ENCODE measurements around the gene CCIN.

CCIN gene

DNA sequence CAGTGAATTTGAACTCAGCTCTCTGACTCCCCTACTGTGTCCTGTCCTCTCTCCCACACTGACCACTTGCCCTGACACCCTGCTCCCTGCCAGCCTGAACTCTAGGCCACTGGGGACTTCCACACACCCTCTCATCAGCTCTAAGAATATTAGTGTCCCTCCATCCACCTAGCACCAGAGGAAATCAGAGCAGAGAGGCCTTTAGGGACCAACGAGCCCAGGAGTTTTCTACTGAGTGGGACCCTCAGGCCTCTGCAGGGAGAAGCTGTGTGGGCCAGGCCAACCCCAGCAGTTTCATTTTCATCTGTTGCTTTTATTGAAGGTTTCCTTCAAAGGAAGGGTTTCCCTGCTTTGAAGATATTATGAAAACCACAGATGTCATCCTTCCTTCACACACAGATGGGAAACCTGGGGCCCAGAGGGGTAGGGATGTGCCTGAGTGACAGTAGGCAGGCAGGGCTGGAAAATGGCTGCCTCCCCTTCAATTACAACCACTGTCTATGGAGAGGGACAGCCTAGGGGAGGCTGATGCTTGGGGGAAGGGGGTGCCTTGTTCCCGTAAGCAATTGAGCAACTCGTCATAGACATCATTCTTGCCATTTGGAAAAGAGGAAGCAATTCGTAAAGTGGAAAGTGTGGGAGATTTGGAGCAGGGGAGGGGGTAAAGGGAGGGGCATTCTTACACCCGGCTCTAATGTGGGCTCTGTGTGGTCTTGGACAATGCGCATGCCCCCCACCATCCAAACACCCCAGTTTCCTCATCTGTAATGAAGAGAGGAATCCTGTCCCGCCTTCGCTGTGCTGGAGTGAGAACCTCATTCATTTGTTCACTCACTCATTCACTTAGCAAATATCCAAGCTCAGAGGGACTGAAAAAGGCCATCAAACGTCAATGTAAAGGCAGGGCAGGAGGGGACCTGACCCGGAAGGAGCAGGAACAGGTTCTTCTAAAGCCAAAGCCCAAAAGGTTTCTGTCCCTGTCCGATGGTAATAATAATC lies 28.8 kb upstream of the CCIN start:
- DNase-seq (ENCODE audit: low read depth) = no peak

DNA sequence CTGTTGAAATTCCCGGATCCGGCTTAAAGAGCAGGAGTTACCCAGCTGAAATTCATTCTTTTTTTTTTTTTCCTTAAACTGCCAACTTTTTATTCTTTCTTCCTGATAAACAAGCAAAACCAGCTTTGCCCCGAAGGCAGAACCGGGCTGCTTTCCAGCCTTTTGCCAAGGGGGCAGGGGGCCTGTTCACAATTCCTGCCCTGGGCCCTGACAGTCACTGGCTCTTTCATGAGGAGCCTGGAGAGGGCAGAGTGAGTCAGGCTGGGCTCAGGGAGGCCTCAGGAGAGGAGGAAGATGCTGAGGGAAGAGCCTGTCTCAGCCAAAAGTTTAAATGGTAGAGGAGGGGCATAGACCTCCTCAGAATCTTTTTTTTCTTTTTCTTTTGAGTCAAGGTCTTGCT lies 27.9 kb upstream of the CCIN start:
- DNase-seq (ENCODE audit: low read depth) = no peak

DNA sequence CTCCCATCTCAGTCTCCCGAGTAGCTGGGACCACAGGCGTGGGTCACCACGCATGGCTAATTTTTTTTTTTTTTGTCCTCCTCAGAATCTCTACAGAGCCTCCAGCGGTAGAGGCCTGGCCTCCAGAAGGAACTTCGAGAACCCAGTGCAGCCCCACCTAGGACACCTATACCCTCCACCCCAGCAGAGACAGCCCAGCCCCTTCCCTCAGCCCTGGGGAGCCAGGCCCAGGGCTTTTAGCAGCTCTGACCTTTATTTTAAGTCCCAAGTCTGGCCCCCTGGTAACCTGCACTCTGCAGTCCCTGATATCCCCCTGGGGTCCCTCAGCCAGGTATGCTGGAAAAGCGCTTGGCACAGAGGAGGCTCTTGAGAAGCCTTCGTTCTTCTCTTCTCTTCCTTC lies 27.4 kb upstream of the CCIN start:
- no peak for DNase-seq (ENCODE audit: low read depth)

DNA sequence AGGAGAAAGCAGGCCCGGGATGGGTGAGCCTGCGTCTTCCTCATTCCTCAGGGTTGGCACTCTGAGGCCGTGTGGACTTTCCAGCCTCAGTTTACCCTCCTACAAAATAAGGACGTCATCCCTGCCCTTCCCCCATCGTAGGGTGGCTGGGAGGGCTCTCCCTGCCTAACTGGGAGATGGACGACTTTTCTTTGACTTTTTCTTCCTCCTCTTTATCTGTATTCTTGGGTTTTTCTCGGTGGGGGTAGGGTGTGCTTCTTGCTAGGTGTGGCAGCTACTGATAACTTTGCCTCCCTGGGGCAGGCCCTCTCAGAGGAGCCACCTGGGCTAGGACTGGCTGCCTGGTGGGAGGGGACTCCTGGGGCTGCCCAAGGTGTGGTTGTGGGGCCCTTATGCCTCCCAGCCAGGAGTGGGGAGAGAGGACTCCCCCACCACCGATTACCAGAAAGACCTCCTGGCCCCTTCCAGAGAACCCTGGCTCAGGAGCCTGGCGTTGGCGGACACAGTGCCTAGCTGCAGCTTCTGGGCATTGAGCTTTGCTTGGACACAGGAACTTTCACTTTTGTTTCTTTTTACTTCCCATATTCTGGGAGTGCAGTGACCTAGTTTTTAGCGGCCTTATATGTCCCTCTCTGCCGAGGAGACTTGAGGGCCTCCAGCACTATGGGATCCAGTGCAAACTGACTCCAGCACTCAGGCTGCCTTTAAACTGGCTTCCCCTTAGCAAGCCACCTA lies 26.5 kb upstream of the CCIN start:
- DNase-seq (ENCODE audit: low read depth) = no peak

DNA sequence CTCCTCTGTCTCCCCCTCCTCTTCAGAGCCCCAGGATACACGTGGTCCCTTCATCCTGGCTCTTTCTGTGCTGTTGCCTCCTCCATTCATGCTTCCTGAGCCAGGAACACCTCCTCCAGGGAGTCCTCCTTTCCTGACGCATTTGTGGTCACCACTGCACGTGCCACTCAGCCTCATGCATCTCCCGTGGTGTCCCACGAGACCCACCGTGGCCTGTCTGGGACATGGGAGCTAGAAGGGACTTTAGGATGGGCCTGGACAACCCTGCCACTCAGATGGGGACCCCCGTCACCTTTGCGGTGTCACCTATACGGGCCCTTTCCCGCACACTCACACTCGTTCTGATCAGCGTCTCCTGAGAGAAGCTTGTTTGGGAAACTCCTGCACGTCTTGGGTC lies 25.9 kb upstream of the CCIN start:
- no peak for DNase-seq (ENCODE audit: low read depth)

DNA sequence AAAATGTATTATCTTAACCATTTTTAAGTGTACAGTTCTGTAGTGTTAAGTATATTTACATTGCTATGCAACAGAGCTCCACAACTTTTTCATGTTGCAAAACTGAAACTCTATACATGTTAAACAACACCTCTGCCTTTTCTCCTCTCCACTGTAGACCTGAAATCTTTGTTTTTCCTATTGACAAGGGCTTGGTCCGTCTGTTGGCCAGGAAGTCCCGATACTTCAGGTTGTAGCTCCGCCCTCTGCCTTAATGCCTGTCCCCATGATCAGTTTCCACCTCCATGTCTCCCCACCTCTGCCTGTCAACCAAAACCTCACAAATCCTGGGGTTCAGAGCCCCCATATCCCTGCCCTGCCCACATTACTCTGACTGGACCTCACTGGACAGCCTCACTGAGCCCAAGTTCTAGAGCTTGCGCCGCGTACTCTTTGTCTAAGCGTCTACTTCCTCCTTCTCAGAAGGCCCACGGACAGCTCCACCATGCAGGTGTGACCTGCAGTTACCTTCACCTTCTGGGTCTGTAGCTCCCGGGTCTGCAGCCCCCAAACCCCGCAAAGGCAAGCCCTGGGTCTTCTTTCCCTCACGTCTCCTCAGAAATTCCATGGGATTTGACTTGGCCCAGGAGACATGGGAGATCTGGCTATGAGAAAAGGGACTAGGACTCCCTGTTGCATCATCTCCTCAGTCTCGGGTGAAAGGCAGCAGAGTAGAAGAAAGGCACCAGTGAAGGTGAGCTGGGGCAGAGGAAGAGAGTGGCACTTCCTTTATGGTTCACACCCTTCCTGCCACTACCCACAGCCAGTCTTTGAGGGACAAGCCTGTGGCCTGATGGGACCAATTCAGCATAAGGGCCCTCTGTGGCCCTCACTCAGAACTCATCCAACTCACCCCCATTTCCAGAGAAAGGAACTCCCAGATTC lies 24.6 kb upstream of the CCIN start:
- no peak for DNase-seq (ENCODE audit: low read depth)

DNA sequence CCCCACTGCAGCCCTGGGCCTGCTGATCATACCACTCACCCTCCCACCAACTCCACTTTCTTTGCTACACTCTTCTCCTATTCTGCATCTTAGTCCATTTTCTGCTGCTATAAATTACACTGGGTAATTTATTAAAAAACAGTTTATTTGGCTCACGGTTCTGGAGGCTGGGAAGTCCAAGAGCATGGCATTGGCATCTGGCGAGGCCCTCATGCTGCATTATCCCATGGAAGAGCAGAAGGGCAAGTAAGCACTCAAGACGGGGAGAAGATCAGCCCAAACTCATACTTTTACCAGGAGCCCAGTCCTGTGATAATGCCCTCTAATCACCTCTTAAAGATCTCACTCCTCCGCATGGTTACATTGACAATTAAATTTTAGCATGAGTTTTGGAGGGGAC lies 23.2 kb upstream of the CCIN start:
- no peak for DNase-seq (ENCODE audit: low read depth)

DNA sequence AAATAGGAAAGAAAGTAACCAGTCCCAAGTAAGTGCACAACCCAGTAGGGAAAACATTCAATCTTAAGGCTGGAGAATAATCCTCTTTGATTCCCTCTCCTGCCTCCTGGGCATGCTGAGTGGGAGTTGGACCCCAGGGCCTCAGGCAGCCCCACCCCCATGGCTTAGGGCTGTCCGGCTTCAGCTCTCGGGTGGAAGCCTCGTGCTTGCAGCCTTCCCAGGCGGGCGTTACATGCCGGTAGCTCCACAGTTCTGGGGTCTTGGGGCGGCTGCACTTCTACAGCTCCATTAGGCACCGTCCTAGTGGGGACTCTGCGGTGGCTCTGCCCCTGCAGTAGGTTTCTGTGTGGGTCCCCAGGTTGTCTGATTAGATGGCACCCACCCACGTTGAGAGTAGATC lies 22.5 kb upstream of the CCIN start:
- DNase-seq (ENCODE audit: low read depth) = no peak

DNA sequence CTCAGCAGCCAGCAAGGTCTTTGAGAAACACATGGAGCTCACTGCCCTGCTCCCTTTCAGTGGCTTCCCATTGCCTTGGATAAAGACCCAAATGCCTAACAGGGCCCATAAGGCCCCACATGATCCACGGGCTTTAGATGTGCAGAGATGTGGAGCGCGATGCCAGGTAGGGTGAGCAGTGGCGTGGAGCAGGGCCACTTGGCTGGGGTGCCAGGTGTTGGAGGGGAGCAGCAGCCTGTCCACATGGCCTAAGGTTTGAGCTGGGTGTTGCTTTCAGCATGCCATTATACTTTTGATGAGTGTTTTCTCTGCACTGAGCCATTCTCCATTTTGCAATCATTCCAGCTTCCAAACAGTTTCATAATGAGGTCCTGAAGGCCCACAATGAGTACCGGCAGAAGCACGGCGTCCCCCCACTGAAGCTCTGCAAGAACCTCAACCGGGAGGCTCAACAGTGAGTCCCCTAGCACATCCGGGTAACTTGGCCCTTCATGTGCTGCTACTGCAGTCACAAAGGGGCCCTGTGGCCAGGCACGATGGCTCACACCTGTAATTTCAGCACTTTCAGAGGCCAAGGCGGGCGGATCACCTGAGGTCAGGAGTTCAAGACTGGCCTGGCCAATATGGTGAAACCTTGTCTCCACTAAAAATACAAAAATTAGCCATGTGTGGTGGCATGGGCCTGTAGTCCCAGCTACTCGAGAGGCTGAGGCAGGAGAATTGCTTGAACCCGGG lies 21.6 kb upstream of the CCIN start:
- no peak for DNase-seq (ENCODE audit: low read depth)

DNA sequence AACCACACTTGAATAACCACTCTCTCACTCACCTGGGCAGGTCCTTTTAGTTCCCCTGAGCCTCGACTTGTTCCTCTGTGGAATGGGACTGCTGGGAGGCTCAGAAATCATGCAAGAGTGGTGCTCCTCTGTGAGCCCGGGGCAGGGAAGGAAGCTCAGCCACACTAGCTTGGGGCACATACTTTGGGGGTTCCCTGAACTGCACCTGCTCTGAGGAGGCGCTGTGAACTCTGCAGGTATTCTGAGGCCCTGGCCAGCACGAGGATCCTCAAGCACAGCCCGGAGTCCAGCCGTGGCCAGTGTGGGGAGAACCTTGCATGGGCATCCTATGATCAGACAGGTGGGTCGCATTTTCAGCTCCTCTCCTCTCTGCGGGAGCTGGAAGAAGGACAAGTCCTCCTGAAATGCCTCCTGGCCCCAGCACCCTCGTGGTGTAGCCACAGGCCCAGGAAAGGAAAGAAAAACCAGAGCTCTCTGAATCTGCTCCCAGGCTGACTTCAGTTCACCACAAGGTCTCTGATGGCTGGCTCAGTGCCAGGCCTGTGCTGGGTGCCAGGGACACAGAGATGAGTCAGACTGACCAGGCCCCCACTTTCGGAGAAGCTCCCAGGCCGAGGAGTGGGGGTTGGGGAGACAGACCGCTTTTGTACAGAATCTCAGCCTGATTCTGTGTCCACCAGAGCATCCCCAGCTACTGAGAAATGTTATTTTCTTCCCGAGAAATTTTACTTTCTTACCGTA lies 20.7 kb upstream of the CCIN start:
- no peak for DNase-seq (ENCODE audit: low read depth)

DNA sequence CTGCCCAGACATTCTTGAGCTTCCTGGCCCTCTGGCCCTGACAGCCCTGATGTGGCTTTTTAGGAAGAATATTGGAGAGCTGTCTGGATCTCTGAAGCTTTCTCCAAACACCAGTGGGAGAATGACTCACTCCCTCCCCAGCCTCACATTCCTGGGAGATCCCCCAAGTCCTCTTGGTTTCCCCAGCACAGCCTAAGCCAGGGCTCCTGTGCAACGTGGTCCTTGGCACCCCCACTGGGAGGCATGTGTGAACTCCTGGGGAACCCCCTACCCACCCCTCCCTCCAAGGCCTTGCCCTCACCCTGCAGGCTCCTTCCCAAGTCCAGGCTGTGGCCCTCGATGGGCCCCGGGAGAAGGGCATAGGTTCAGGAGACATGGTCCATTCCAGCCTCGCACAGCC lies 20.0 kb upstream of the CCIN start:
- no peak for DNase-seq (ENCODE audit: low read depth)

DNA sequence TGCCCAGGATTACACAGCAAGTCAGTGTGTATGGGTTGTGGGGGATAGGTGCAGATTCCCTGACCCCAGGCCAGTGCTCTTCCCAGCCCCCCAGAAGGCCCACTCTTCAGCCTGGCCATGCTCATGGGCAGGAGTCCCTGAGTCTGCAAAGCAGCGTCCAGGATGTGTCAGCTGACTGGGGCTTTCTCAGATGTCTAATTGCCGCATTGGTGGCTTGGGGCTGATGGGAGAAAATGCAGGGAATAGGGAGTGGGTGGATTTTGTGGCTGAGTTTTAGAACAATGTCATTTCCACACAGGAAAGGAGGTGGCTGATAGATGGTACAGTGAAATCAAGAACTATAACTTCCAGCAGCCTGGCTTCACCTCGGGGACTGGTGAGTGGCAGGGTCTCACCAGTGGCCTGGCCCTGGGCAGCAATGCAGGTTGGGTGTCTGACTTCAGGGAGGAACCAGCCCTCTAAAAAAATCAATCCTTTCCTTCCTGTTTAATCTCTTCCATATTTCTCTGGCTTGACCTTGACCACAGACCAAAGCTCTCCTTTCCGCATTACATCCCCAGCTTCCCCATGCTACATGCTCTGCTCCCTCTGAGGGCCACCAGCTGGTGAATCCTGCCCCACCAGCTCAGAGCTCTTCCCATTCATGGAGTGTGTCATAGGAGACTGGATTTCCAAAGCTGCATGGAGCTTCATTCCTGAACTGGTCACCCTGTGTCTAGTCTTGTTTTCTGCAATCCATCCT lies 18.4 kb upstream of the CCIN start:
- no peak for DNase-seq (ENCODE audit: low read depth)

DNA sequence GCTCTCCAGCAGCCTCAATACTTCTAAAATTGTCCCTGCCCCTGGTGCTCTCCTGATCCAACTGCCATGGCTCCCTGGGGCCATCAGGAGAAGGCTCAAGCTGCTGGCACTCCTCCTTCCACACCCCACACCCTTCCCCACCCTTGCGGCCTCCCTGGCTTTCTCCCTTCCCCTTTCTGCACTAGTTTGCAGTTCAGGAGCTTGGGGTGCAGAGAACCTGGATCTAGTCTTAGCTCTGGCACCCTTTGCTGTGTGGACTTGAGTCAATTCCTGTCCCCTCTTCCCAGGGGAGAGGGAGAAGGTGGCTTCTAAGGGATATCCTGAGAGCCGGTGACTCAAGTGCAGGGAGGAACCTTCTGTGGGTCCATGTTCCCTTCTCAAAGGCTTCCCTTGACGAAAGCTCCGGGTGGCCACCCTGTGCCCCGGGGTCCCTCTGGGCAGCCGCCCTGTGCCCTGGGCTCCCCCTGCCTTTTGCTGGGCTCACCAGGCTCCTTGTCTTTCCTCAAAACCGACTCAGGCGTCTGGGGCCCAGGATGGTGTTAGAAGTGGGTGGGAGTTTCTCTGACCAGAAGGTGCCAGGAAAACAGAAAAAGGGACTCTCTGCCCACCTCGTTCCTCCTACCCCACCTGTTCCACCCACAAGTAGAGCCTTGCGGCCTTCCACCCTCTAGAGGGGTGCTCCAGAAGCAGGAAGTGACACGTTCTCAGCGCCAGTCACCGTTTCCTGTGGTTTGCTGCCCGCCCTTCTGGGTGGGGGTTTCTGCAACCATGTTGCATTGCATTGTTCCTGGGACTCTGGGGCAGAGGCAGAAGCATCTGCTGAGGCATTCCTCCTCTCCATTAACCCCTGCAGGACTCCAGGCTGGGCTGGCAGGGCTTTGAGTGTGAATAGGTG lies 17.6 kb upstream of the CCIN start:
- peak; percentile 85 for DNase-seq (ENCODE audit: low read depth)

DNA sequence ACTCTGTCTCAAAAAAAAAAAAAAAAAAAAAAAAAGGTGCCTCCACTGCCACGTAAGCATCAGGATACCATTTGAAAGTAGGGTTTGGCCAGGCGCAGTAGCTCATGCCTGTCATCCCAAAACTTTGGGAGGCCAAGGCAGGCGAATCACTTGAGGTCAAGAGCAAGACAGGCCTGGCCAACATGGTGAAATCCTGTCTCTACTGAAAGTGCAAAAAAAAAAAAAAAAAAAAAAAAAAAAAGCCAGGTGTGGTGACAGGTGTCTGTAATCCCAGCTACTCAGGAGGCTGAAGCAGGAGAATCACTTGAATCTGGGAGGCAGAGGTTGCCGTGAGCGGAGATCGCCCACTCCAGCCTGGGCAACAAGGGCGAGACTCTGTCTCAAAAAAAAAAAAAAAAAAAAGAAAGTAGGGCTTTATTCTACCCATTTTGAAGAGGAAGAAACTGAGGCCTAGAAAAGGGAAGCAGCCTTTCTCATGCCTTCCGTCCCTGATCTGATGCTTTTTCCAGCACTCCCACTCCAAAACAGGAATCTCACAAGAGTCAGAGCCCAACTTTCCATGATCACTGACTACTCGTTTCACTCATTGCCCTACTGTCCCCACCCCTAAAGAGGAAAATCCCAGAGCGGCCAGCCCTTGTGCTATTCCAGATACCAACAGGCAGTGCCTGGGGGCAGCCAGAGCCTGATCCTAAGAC lies 16.3 kb upstream of the CCIN start:
- DNase-seq (ENCODE audit: low read depth) = no peak

DNA sequence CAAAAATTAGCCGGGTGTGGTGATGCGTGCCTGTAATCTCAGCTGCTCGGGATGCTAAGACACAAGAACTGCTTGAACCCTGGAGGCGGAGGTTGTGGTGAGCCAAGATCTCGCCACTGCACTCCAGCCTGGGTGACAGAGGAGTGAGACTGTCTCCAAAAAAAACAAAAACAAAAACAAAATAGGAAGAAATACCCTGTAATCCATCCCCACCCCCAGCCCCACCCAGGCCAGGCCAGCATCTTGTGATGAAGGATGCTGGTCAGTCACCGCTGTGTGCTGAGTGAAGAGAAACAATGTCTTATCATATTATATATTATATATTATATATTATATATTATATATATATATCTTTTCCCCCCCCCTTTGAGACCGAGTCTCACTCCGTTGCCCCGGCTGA lies 15.4 kb upstream of the CCIN start:
- DNase-seq (ENCODE audit: low read depth) = no peak

DNA sequence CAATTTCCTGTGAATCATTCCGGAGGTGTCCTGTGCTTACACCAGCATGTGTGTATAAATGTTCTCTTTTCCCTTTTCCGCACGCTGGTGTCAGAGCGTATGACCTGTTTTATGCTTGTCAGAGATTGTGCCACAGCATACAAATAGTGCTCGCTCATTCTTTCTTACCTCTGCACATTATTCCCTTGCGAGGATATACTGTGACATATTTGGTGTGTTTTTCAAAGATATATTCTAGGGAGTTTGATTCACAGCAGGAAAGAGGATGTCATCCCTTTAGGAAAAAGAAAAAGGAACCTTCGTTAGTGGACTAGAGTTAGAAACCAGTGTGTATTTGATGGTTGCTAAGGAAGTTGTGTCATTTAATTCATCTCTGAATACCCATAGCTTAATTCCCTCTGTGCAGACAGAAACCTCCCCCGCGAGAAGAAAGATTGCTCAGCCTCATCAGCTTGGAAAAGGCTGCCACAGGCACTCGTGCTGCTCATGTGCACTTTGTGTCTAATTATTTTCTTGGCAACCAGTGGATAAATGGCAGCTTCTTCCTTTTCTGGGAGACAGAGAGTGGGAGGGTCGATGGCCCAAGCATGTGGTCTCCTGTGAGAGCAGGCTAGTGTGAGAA lies 14.7 kb upstream of the CCIN start:
- no peak for DNase-seq (ENCODE audit: low read depth)

DNA sequence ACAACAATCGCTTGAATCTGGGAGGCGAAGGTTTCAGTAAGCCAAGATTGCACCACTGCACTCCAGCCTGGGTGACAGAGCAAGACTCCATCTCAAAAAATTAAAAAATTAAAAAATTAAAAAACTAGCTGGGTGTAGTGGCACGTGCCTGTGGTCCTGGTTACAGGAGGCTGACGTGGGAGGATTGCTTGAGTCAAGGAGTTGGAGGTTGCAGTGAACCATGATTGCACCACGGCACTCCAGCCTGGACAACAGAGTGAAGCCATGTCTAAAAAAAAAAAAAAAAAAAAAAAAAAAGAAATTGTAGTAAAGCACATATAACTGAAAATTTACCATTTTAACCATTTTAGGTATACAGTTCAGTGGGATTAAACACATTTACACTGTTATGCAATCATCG lies 13.1 kb upstream of the CCIN start:
- no peak for DNase-seq (ENCODE audit: low read depth)

DNA sequence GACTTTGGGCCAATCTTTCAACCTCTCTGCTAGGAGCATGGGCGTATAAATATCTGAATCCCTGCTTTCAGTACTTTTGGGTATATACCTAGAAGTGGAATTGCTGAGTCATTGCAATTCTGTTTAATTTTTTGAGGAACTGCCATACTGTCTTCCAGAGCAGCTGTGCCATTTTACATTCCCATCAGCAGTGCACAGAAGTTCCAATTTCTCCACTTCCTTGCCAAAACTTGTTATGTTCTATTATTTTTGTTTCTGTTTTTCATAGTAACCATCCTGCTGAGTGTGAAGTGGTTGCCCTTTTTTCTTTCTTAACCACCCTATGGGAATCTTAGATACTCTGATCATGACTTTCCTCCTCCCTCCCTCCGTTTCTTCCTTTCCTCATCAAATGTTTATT lies 11.1 kb upstream of the CCIN start:
- no peak for DNase-seq (ENCODE audit: low read depth)
